HG02973 (cell line): ENCODE measurements around the gene TMF1.

Experiments
- ATAC-seq: cut with Tn5 transposase; IDR thresholded peaks from one replicate; pipeline ENCODE4 v1.9.1; 2021; ENCODE audit warnings: moderate library complexity; ENCODE audit not compliant: unreplicated experiment

Gene TMF1

DNA sequence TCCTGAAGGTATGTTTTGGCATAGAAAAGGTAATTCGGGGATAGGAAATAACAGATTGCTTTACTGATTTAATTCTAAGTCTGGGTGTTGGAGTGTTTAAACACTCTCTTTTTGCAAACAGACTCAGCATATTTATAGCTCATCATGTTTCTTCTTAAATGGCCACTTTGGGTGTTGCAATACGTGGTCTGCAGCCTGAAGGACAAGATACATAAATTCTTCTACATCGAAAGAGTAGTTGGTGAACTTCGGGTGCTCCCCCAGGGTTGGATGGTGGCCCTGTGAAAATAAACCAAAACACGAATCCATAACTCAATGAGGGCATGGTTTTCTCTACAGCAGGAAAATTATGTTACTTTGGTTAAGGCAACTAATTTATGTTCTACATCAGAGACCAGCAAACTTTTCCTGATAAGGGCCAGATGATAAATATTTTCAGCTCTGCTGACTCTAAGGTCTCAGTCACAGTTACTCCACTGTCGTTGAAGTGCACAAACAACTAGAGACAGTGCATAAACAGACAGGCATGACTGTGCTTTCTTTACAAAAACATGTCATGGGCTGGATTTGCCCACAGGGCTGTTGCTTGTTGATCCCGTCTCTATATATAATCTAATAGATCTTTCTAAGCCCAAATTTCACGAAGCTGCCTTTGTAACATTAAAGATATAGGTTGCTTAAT, 74.5 kb downstream of the TMF1 start:
- ATAC-seq: no peak

DNA sequence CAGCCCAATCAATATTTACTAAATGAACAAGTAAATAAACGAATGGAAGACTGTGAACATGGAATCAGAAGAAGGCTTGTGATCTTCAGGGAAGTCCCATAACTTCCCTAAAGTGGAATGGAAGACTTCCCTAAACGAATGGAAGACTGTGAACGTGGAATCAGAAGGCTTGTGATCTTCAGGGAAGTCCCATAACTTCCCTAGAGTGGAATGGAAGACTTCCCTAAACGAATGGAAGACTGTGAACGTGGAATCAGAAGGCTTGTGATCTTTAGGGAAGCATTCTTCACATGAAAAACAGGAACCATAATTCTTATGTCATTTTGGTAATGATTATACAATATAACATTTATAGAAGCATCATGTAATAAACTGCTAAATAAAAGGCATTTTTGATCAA, 77.4 kb downstream of the TMF1 start:
- ATAC-seq: no peak

- ATAC-seq: no peak
Measured at GRCh38 chr3:68973639-68974038, 78.5 kb downstream of the TMF1 start.

DNA sequence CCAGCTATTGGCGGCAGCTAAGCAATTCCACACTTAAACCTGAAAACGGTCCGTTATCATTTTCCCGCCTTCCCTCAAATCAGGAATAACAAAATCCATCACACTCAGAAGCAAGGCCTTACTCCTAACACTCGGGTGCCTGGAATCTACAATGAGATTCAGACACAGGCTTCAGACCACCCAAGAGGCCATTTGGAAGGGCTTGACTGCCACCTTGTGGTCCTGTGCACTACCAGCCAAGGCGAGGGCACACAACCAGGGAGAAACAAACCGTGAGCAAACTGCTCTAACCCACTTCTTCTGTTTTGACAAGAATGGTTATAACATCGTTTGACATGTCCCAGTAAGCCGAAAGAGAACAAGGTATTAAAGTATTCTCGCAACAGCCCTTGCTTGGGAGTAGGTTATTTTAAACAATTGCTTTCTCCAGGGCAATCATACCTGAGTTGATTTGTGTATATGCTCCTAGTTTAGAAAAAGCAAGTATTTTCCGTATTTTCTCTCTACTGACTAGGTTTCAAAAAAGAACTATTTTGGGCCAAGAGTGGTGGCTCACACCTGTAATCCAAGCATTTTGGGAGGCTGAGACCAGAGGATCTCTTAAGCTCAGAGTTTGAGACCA, 79.7 kb downstream of the TMF1 start:
- ATAC-seq: no peak
